Stomach (tissue), 9 donors: ENCODE data around the gene RSL1D1. TPM values are rescaled to one million over a fixed set of nuclear protein-coding genes. Genes with fewer than 3 reads are reported as not detected.
"Not testable (repeated sequence)": the region's sequence is repeated elsewhere in the genome, so short reads cannot be mapped to it uniquely, and the experiment has no call there.

ENCODE experiments used
- DNase-seq, 2 donors: peaks; one replicate each; pipeline versions ENCODE4 v3.0.0 to v3.0.0-alpha.2; 2013 to 2019
- H3K27ac ChIP-seq, 5 donors: fragments of 200-600 bp in 4 of 5; sonication (generic) in 4 of 5; one replicate each; pipeline ENCODE4 v1.5.1; 2013 to 2019; ENCODE audit warnings: mild to moderate bottlenecking in 1 of 5, moderate library complexity in 1 of 5
- H3K27me3 ChIP-seq, 3 donors: fragments of 200-600 bp; sonication (generic); one replicate each; pipeline ENCODE4 v1.5.1; 2017 to 2019; ENCODE audit warnings: mixed run types in 1 of 3
- H3K36me3 ChIP-seq, 4 donors: fragments of 200-600 bp; sonication (generic); 1 replicate in 3 of 4; 2 replicates in 1 of 4; pipeline ENCODE4 v1.5.1; 2016 to 2019
- H3K4me1 ChIP-seq, 4 donors: fragments of 200-600 bp; sonication (generic); one replicate each; pipeline ENCODE4 v1.5.1; 2016 to 2019
- H3K4me3 ChIP-seq, 4 donors: fragments of 200-600 bp; sonication (generic) in 3 of 4; one replicate each; pipeline ENCODE4 v1.5.1; 2016 to 2019; ENCODE audit warnings: mild to moderate bottlenecking in 1 of 4
- H3K9me3 ChIP-seq, 4 donors: fragments of 200-600 bp; sonication (generic); one replicate each; pipeline ENCODE4 v1.5.1; 2016 to 2019
- EP300 ChIP-seq: sonication (generic); formaldehyde crosslinking; IDR thresholded peaks from one replicate; pipeline ENCODE4 v1.6.1; 2017; ENCODE audit warnings: antibody characterized with exemption
- POLR2A ChIP-seq, 4 donors: fragments of 450-650 bp; IDR thresholded peaks; one replicate each; pipeline ENCODE4 v1.6.1; 2016; ENCODE audit warnings: antibody characterized with exemption in 4 of 4, control low read depth in 2 of 4, mild to moderate bottlenecking in 1 of 4, moderate library complexity in 1 of 4
- POLR2AphosphoS5 ChIP-seq, 3 donors: sonication (generic); formaldehyde crosslinking; IDR thresholded peaks; one replicate each; pipeline ENCODE4 v1.6.1; 2016; ENCODE audit warnings: antibody characterized with exemption in 3 of 3
- WGBS, 5 donors: extraction: QIAGEN DNeasy Blood & Tissue Kit in 3 of 5; methylation state at CpG; one replicate each; pipeline versions ENCODE4 v1.1.5 to v1.1.7; 2013 to 2018; 5-methylcytosine and 5-hydroxymethylcytosine counted together
- intact Hi-C: fragments of 100-400 bp; cut with DNase I; formaldehyde crosslinking; loops from one replicate; pipeline ENCODE4 v1.15.1; 2023; ENCODE audit warnings: low total_unique reads
- polyA plus RNA-seq, 3 donors: library from polyadenylated mRNA; stranded (reverse); fragments of 200-250 nt; gene quantifications; one replicate each; pipeline ENCODE4 v1.2.3, GENCODE V29; 2013
- total RNA-seq, 5 donors: library from RNA; depleted of rRNA; stranded (reverse); fragments of >200 nt; gene quantifications; one replicate each; pipeline versions ENCODE4 v1.1.0 to v1.2.3, GENCODE V29; 2014 to 2016
- TF ChIP-seq, protein P1 (sequence below), 7 experiments: fragments of 450-650 bp in 4 of 7; fragments of 200-600 bp in 3 of 7; sonication (generic) in 3 of 7; IDR thresholded peaks; one replicate each; pipeline ENCODE4 v1.5.1; 2016 to 2019; ENCODE audit warnings: antibody characterized with exemption in 7 of 7, control low read depth in 2 of 7, mild to moderate bottlenecking in 1 of 7
- donor health status: healthy with polysubstance abuse.
- donor health status: Bipolar disorder and iron deficiency.
- donor health status: healthy.

RSL1D1 gene
- total and polyA plus RNA-seq, 8 donors, result 21.1 to 255 (median 86.5) TPM

- no peak overlapping the region for H3K4me3 ChIP-seq
- H3K9me3 ChIP-seq, result no peaks in the 10 kb centered on the region
- intact Hi-C loops, result loop anchor here (10.0 kb wide), 2 partner anchors 291 to 421 kb away; a partner anchor contains a TSS
- H3K27me3 ChIP-seq, result no peaks in the 10 kb centered on the region
- TF ChIP-seq, protein P1, sequence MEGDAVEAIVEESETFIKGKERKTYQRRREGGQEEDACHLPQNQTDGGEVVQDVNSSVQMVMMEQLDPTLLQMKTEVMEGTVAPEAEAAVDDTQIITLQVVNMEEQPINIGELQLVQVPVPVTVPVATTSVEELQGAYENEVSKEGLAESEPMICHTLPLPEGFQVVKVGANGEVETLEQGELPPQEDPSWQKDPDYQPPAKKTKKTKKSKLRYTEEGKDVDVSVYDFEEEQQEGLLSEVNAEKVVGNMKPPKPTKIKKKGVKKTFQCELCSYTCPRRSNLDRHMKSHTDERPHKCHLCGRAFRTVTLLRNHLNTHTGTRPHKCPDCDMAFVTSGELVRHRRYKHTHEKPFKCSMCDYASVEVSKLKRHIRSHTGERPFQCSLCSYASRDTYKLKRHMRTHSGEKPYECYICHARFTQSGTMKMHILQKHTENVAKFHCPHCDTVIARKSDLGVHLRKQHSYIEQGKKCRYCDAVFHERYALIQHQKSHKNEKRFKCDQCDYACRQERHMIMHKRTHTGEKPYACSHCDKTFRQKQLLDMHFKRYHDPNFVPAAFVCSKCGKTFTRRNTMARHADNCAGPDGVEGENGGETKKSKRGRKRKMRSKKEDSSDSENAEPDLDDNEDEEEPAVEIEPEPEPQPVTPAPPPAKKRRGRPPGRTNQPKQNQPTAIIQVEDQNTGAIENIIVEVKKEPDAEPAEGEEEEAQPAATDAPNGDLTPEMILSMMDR (IDR thresholded peaks at IDR 0.05), result no peak
- no peak for TF ChIP-seq EP300
- TF ChIP-seq POLR2AphosphoS5 (IDR thresholded peaks at IDR 0.05), result no peak
- no peak for TF ChIP-seq POLR2A (IDR thresholded peaks at IDR 0.05)
- WGBS, 5 donors, result 54 to 87% (median 76%) methylated on average over 5 of the region's 5 CpGs
- DNase-seq, result no peak
- H3K27ac ChIP-seq, result no peak overlapping the region
- no peaks in the 10 kb centered on the region for H3K36me3 ChIP-seq
- peaks cover 0 to 6% (median 2%) of the 10 kb centered on the region in 4 donors for H3K4me1 ChIP-seq
Measured at GRCh38 chr16:11816123-11816522, 35.2 kb downstream of the RSL1D1 start.

- DNase-seq, H3K36me3 ChIP-seq: not testable (repeated sequence)
- intact Hi-C loops, result loop anchor here (10.0 kb wide), 2 partner anchors 290 to 420 kb away; a partner anchor contains a TSS
Measured at GRCh38 chr16:11814800-11815199, 36.5 kb downstream of the RSL1D1 start.

DNA sequence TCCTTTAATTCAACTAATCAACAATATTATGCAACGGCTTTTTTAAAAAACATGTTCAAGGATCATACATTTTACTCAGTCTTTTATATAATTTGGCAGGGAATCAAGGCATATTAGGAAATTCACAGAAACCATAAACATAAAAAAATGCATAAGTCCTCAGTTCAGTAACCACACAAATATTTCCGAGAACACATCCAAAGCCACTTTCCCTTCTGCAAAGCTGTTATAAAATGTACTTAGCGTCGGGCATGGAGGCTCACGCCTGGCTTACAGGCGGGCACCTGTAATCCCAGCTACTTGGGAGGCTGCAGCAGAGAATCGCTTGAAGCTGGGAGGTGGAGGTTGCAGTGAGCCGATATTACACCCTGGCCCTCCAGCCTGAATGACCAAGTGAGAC, 44.6 kb downstream of the RSL1D1 start:
- TF ChIP-seq, protein P1 (IDR thresholded peaks at IDR 0.05), result no peak
- TF ChIP-seq EP300 (no peak), POLR2A (IDR thresholded peaks at IDR 0.05) (no peak), POLR2AphosphoS5 (IDR thresholded peaks at IDR 0.05) (no peak)
- Histone ChIP-seq H3K27ac (no peak overlapping the region), H3K36me3 (no peaks in the 10 kb centered on the region), H3K27me3 (no peaks in the 10 kb centered on the region), H3K4me3 (no peak overlapping the region), H3K9me3 (no peaks in the 10 kb centered on the region), H3K4me1 (peaks cover 0 to 11% (median 0%) of the 10 kb centered on the region in 4 donors)
- intact Hi-C loops, result no loop called here
- no peak for DNase-seq
- 68 to 83% (median 75%) methylated on average over 8 of the region's 8 CpGs for WGBS, 5 donors

More at GRCh38 chr16:11814800-11815199, 36.5 kb downstream of the RSL1D1 start:
- not testable (repeated sequence) for H3K9me3 ChIP-seq, H3K27me3 ChIP-seq, H3K4me3 ChIP-seq, H3K27ac ChIP-seq
- peaks cover 0 to 15% (median 2%) of the 10 kb centered on the region in 4 donors for H3K4me1 ChIP-seq
- 83 to 89% (median 88%) methylated on average over 4 of the region's 4 CpGs for WGBS, 5 donors

- WGBS, 5 donors, result 79 to 96% (median 85%) methylated on average over 3 of the region's 3 CpGs
- no peak overlapping the region for H3K27ac ChIP-seq
Measured at GRCh38 chr16:11805556-11805955, 45.8 kb downstream of the RSL1D1 start.

More at GRCh38 chr16:11805556-11805955, 45.8 kb downstream of the RSL1D1 start:
- H3K36me3 ChIP-seq, result no peaks in the 10 kb centered on the region
- peaks cover 0 to 9% (median 3%) of the 10 kb centered on the region in 4 donors for H3K4me1 ChIP-seq
- TF ChIP-seq, protein P1 (IDR thresholded peaks at IDR 0.05), result no peak
- no peak for TF ChIP-seq EP300
- no peak for TF ChIP-seq POLR2AphosphoS5 (IDR thresholded peaks at IDR 0.05)
- TF ChIP-seq POLR2A (IDR thresholded peaks at IDR 0.05), result no peak
- no peak overlapping the region for H3K4me3 ChIP-seq
- H3K27me3 ChIP-seq, result no peaks in the 10 kb centered on the region
- H3K9me3 ChIP-seq, result no peaks in the 10 kb centered on the region
- intact Hi-C loops, result no loop called here
- DNase-seq, result no peak
